SK-N-MC (cell line): Measurements from ENCODE around the gene RAB30.
"Not testable (repeated sequence)": the region's sequence is repeated elsewhere in the genome, so short reads cannot be mapped to it uniquely, and the experiment has no call there.

ENCODE experiments used
- DNase-seq: peaks from one replicate; pipeline ENCODE4 v3.0.0-alpha.2; 2011; ENCODE audit warnings: low read depth, low spot score
- H3K27ac ChIP-seq: fragments of 200-600 bp; sonication (generic); 2 replicates; pipeline ENCODE4 v1.5.1; 2016; ENCODE audit warnings: mixed run types
- H3K36me3 ChIP-seq: fragments of 200-600 bp; sonication (generic); 2 replicates; pipeline ENCODE4 v1.6.1; 2017; ENCODE audit warnings: antibody characterized with exemption, low read length, mixed read lengths; ENCODE audit not compliant: insufficient read depth
- H3K4me3 ChIP-seq: fragments of 200-600 bp; sonication (generic); 2 replicates; pipeline ENCODE4 v1.5.1; 2016
- H3K9ac ChIP-seq: fragments of 200-600 bp; sonication (generic); 2 replicates; pipeline ENCODE4 v1.8.0; 2017; ENCODE audit warnings: mixed run types, mixed read lengths; ENCODE audit not compliant: insufficient read length
- H3K9me3 ChIP-seq: fragments of 200-600 bp; sonication (generic); 2 replicates; pipeline ENCODE4 v1.6.1; 2017; ENCODE audit warnings: low read depth, mild to moderate bottlenecking, antibody characterized with exemption, low read length, moderate library complexity, mixed read lengths
- EZH2 ChIP-seq: fragments of 200-600 bp; sonication (generic); IDR thresholded peaks from one replicate; pipeline ENCODE4 v1.6.1; 2017; ENCODE audit warnings: antibody characterized with exemption
- FOXP2 ChIP-seq: optimal IDR thresholded peaks from 2 replicates; pipeline ENCODE3; 2011; ENCODE audit warnings: mild to moderate bottlenecking, moderate library complexity; ENCODE audit not compliant: insufficient read depth; ENCODE audit errors: extremely low read length, control extremely low read depth
- POLR2AphosphoS5 ChIP-seq: IDR thresholded peaks from 2 replicates; pipeline ENCODE4 v1.6.1; 2012; ENCODE audit warnings: mild to moderate bottlenecking, low read depth, low read length, borderline replicate concordance

The RAB30 gene

DNA sequence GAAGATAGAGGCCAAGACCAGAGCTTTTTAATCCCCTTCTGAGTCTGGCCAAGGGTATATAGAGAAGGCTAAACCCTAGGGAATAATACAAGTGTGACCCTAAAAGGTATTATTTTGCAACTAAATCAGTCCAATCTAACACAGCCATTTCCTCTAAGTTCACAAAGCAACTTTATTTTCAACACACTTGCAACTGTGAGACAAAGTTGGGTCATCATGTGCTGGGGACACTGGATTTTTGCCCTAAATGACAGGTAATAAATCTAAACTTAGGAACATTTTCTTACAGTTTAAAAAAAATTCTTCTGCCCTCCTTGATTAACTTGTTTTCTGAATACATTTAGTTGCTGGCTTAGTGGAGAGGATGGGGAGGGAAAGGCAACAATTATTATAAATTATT, 91.9 kb downstream of the RAB30 start:
- no peak overlapping the region for H3K9ac ChIP-seq
- H3K9me3 ChIP-seq: no peaks in the 10 kb centered on the region
- no peak for DNase-seq
- TF ChIP-seq EZH2 (no peak), POLR2AphosphoS5 (no peak), FOXP2 (no peak)
- peaks cover 8% of the 10 kb centered on the region; the same call in 1 of the 2 replicates for H3K36me3 ChIP-seq
- H3K4me3 ChIP-seq: no peak overlapping the region
- no peak overlapping the region for H3K27ac ChIP-seq

DNA sequence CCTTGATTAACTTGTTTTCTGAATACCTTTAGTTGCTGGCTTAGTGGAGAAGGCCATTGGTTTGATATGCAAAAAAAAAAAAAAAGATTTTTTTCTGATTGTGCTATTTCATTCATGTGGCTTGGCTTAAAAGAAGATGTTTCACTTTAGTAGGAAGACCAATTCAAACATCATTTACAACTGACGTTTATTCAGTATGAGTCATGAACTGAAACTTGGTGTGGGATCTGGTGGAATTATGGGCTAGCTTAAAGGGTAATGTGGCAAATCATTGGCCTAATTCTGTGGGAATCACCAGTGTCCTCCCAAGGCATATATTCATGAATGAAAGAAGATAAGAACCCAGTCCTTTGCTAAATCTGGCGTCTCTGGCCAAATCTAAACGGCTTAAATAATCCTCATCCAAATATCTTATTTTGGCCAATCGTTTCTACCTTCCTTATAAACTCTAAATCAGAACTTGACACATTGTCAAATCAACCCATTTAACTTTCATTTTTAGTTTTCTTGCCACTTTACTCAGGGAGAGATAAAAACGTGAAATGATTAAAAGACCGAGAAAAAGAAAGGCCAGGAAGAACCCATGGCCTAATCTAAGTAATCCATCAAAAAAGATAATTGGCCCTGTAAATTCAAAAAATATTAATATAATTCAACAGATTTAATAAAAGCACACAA, 93.1 kb downstream of the RAB30 start:
- Histone ChIP-seq H3K9me3 (no peaks in the 10 kb centered on the region), H3K4me3 (no peak overlapping the region), H3K36me3 (peaks cover 8% of the 10 kb centered on the region; the same call in 1 of the 2 replicates), H3K9ac (no peak overlapping the region), H3K27ac (no peak overlapping the region)
- TF ChIP-seq EZH2 (no peak), POLR2AphosphoS5 (no peak)
- no peak for DNase-seq

DNA sequence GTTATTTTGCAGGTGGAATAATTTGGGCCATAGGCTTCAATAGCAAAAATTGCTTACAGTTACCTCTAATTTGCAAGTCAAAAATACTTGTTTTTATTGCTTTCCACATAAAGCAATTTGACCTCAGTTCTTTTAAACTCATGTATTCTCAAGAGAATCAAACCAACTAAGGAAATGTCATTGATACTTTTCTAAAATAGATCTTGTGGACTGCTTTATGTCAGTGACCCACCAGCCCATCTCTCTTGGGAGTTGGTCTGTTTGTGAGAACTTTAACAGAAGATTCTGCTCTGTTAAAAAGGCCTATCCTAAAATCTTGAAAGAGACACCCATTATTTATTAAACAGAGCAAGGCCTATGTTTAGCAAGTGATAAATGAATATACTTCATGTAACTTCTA, 94.9 kb downstream of the RAB30 start:
- DNase-seq: no peak
- Histone ChIP-seq H3K4me3 (no peak overlapping the region), H3K9me3 (no peaks in the 10 kb centered on the region), H3K36me3 (peaks cover 4% of the 10 kb centered on the region; the same call in 1 of the 2 replicates), H3K27ac (no peak overlapping the region), H3K9ac (no peak overlapping the region)
- TF ChIP-seq EZH2 (no peak), POLR2AphosphoS5 (no peak)

DNA sequence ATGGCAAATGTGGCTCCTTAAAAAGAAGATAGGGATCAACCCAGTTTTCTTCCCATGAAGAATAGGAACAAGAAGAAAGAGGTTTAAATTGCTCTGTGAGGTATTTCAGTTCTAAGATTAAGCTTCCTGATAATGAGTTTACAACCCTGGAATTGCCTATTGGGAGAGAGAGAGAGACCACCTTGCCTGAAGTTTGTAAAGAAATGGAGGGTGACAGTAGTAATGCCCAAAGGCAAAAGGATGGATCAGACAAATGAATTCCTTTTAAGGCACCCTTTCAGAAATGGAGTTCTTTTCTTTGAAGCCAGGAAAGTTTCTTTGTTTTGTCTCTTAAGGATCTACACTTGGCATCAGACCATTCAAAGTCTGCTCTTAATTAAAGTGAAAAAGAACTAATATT, 95.8 kb downstream of the RAB30 start:
- Histone ChIP-seq H3K27ac (no peak overlapping the region), H3K36me3 (no peaks in the 10 kb centered on the region), H3K4me3 (no peak overlapping the region), H3K9ac (no peak overlapping the region), H3K9me3 (no peaks in the 10 kb centered on the region)
- TF ChIP-seq EZH2: no peak
- TF ChIP-seq FOXP2: no peak
- no peak for TF ChIP-seq POLR2AphosphoS5
- DNase-seq: no peak

DNA sequence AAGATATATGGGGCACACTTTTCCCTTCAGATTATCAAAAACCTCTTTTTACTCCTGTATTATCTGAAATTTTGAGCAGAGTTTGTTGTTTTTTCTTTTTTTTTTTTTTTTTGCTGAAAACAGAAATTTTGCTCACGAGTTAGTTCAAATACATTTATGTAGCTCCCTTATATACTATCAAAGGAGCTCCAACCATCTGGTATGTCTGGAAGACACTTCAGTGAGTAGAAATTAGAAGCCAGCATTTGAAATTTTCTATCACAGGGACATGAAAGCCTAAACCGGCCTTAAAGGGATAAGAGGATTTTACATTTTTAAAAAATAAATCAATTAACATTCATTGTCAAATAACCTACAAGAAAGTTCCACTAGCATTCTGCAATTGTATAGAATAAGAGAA, 96.8 kb downstream of the RAB30 start:
- no peak overlapping the region for H3K9ac ChIP-seq
- no peak overlapping the region for H3K27ac ChIP-seq
- H3K4me3 ChIP-seq: no peak overlapping the region
- H3K36me3 ChIP-seq: no peaks in the 10 kb centered on the region
- H3K9me3 ChIP-seq: no peaks in the 10 kb centered on the region
- no peak for DNase-seq
- no peak for TF ChIP-seq POLR2AphosphoS5
- no peak for TF ChIP-seq EZH2
- TF ChIP-seq FOXP2: no peak

DNA sequence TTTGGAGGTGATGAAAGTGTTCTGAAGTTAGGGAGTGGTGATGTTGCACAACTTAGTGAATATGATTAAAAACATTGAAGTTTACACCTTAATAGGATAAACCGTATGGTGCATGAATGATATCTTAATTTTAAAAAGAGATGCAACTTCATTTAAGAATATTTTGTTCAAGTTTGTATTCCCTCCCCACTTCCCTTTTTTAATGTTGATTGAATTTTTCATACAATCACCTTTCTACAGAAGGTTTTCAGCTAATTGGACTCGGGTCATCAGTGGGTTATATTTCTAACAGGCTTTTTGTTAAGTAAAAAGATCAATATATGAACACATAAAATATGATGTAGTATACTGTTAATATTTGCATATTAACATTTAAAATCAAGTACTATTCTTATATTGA, 97.6 kb downstream of the RAB30 start:
- no peaks in the 10 kb centered on the region for H3K9me3 ChIP-seq
- no peak overlapping the region for H3K9ac ChIP-seq
- TF ChIP-seq POLR2AphosphoS5: no peak
- no peak for TF ChIP-seq FOXP2
- TF ChIP-seq EZH2: no peak
- DNase-seq: no peak
- H3K27ac ChIP-seq: no peak overlapping the region
- H3K4me3 ChIP-seq: no peak overlapping the region
- no peaks in the 10 kb centered on the region for H3K36me3 ChIP-seq

DNA sequence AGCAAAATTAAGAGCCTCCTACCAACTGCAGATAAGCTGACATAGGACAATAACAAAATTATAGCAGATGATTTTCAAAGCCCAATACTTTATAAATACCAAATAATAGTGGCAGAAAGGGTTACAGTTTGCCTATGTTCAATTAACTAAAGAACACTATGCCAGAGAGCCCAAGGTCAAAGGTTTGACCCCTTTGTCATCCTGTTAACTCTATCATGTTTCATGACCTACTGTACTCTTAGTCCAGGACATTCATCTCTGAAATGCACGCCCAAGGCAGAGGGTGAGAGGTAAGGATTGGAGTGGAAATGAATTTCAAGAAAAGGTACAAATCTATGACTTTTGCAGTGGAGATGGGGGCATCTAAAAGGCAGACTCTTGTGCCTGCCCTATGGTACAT, 99.6 kb downstream of the RAB30 start:
- TF ChIP-seq FOXP2 (no peak), POLR2AphosphoS5 (no peak), EZH2 (no peak)
- Histone ChIP-seq H3K9ac (no peak overlapping the region), H3K36me3 (no peaks in the 10 kb centered on the region), H3K4me3 (no peak overlapping the region), H3K9me3 (no peaks in the 10 kb centered on the region), H3K27ac (no peak overlapping the region)
- no peak for DNase-seq

DNA sequence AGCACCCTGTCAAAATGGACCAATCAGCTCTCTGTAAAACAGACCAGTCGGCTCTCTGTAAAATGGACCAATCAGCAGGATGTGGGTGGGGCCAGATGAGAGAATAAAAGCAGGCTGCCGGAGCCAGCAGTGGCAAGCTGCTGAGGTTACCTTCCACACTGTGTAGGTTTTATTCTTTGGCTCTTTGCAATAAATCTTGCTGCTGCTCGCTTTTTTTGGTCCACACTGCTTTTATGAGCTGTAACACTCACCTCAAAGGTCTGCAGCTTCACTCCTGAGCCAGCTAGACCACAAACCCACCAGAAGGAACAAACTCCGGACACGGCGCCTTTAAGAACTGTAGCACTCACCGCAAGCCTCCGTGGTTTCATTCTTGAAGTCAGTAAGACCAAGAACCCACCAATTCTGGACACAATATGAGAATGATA, 100.2 kb downstream of the RAB30 start:
- DNase-seq, H3K9me3 ChIP-seq, H3K36me3 ChIP-seq, H3K4me3 ChIP-seq, H3K9ac ChIP-seq, H3K27ac ChIP-seq: not testable (repeated sequence)

DNA sequence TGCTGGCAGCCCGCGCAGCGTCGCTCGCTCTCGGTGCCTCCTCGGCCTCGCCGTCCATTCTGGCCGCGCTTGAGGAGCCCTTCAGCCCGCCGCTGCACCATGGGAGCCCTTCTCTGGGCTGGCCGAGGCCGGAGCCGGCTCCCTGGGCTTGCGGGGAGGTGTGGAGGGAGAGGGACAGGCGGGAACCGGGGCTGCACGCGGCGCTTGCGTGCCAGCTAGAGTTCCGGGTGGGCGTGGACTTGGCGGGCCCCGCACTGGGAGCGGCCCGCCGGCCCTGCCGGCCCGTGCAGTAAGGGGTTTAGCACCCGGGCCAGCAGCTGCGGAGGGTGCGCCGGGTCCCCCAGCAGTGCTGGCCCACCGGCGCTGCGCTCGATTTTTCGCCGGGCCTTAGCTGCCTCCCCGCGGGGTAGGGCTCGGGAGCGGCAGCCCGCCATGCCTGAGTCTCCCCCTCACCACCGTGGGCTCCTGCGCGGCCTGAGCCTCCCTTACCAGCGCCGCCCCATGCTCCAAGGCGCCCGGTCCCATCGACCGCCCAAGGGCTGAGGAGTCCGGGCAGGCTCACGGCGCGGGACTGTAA, 101.1 kb downstream of the RAB30 start:
- not testable (repeated sequence) for H3K9me3 ChIP-seq, DNase-seq, H3K36me3 ChIP-seq, H3K9ac ChIP-seq, H3K27ac ChIP-seq, H3K4me3 ChIP-seq

DNA sequence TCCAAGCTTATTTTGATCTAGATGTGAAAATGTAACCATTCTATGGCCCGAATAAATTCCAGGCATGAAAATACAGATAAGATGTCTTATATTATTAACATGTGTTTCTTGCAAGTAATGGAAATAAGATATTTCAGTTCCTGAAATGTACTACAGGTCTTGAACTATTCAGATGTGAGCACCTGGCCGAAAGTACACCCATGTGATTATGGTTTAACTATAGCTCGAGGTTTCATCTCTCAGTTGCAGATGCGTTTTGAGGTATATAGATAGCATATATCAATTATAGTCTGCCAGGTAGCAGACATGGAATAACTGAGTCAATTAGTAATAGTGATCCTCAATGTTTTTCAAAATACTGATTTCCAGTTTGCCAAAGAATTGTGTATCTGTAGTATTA, 101.9 kb downstream of the RAB30 start:
- no peak overlapping the region for H3K9ac ChIP-seq
- DNase-seq: no peak
- TF ChIP-seq FOXP2: no peak
- TF ChIP-seq POLR2AphosphoS5: no peak
- no peak for TF ChIP-seq EZH2
- H3K4me3 ChIP-seq: no peak overlapping the region
- no peaks in the 10 kb centered on the region for H3K9me3 ChIP-seq
- H3K27ac ChIP-seq: no peak overlapping the region
- H3K36me3 ChIP-seq: no peaks in the 10 kb centered on the region
